ENCODE results near the gene PA2G4.

The PA2G4 gene

DNA sequence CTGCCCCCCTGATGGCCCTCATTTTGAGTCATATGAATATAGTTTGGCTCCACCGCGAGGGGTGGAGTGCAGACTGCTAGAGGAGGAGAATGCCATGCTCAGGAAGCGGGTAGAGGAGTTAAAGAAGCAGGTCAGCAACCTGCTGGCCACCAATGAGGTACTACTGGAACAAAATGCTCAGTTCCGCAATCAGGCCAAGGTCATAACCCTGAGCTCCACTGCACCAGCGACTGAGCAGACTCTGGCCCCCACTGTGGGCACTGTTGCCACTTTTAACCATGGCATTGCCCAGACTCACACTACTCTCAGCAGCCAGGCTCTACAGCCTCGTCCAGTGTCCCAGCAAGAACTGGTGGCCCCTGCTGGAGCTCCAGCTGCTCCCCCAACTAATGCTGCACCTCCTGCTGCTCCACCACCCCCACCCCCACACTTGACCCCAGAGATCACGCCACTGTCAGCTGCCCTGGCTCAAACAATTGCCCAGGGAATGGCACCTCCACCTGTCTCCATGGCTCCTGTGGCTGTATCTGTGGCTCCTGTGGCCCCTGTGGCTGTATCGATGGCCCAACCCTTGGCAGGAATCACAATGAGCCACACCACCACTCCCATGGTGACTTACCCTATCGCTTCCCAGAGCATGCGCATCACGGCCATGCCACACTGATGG, 17.0 kb downstream of the PA2G4 start:
- Histone ChIP-seq H3K27ac (ENCODE audit: low read depth, low read length) (no peak overlapping the region), H3K4me3 (ENCODE audit: low read depth in 1 of 2, low read length in 2 of 2) (no peak overlapping the region), H3K27me3 (ENCODE audit: control insufficient read depth in 1 of 2, insufficient read depth in 2 of 2, low read length in 2 of 2) (no peaks in the 10 kb centered on the region), H3K36me3 (ENCODE audit: control insufficient read depth in 1 of 2, insufficient read depth in 2 of 2, low read length in 2 of 2) (peaks cover 0 to 26% of the 10 kb centered on the region in 2 donors), H3K9me3 (ENCODE audit: control insufficient read depth in 1 of 2, low read length in 2 of 2) (no peaks in the 10 kb centered on the region), H3K4me1 (ENCODE audit: control insufficient read depth in 1 of 2, insufficient read depth in 2 of 2, low read length in 2 of 2) (peaks cover 26 to 30% of the 10 kb centered on the region in 2 donors), H3K9ac (ENCODE audit: low read depth in 1 of 2, low read length in 2 of 2) (no peak overlapping the region)

DNA sequence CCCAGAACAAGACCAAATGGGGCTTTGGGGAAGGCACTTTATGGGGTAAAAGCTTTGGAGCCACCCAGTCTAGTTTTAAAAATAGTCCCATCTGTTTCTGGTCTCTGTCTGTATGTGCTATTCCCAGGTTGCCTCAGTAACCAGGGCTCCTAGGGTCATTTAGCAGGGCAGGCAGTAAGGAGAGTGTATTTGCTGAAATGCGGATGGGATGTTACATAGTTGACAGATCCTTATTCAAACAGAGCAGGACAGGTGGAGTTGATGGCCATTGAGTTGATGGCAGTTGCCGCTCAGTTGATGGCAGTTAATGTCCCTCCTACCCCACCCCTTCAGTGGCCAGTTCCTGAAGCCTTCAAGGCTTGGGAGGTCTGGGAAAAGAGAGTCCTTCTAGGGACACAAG, 18.3 kb downstream of the PA2G4 start:
- no peaks in the 10 kb centered on the region for H3K9me3 ChIP-seq (ENCODE audit: control insufficient read depth in 1 of 2, low read length in 2 of 2)
- H3K4me3 ChIP-seq (ENCODE audit: low read depth in 1 of 2, low read length in 2 of 2), result no peak overlapping the region
- no peak overlapping the region for H3K27ac ChIP-seq (ENCODE audit: low read depth, low read length)
- H3K36me3 ChIP-seq (ENCODE audit: control insufficient read depth in 1 of 2, insufficient read depth in 2 of 2, low read length in 2 of 2), result peaks cover 0 to 25% of the 10 kb centered on the region in 2 donors
- peaks cover 38 to 42% of the 10 kb centered on the region in 2 donors for H3K4me1 ChIP-seq (ENCODE audit: control insufficient read depth in 1 of 2, insufficient read depth in 2 of 2, low read length in 2 of 2)
- peak overlapping the region in 1 of 2 donors; percentile 8 for H3K9ac ChIP-seq (ENCODE audit: low read depth in 1 of 2, low read length in 2 of 2)
- H3K27me3 ChIP-seq (ENCODE audit: control insufficient read depth in 1 of 2, insufficient read depth in 2 of 2, low read length in 2 of 2), result no peaks in the 10 kb centered on the region

DNA sequence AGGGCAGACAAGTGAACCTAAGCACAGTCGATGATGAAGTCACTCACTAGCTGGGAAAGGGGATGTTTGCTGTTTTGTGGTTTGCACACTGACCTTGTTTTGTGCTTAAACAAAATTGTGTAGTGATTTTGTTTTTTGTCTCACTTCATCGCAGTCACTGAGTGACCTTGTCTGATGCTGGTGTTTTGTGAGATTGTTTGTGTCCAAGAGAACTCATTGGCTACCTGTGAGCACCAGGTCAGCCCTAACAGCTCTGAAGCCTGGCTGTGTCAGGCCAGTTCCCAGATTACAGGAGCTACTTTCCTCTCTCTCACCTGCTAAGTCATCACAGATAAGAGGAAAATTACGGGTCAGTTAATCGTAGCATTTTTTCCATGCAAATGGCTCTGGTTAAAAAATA, 19.8 kb downstream of the PA2G4 start:
- Histone ChIP-seq H3K27ac (ENCODE audit: low read depth, low read length) (no peak overlapping the region), H3K4me3 (ENCODE audit: low read depth in 1 of 2, low read length in 2 of 2) (no peak overlapping the region), H3K4me1 (ENCODE audit: control insufficient read depth in 1 of 2, insufficient read depth in 2 of 2, low read length in 2 of 2) (peaks cover 34 to 38% of the 10 kb centered on the region in 2 donors), H3K27me3 (ENCODE audit: control insufficient read depth in 1 of 2, insufficient read depth in 2 of 2, low read length in 2 of 2) (no peaks in the 10 kb centered on the region), H3K9me3 (ENCODE audit: control insufficient read depth in 1 of 2, low read length in 2 of 2) (no peaks in the 10 kb centered on the region), H3K36me3 (ENCODE audit: control insufficient read depth in 1 of 2, insufficient read depth in 2 of 2, low read length in 2 of 2) (peaks cover 0 to 22% of the 10 kb centered on the region in 2 donors), H3K9ac (ENCODE audit: low read depth in 1 of 2, low read length in 2 of 2) (peak overlapping the region in 1 of 2 donors; percentile 34)

DNA sequence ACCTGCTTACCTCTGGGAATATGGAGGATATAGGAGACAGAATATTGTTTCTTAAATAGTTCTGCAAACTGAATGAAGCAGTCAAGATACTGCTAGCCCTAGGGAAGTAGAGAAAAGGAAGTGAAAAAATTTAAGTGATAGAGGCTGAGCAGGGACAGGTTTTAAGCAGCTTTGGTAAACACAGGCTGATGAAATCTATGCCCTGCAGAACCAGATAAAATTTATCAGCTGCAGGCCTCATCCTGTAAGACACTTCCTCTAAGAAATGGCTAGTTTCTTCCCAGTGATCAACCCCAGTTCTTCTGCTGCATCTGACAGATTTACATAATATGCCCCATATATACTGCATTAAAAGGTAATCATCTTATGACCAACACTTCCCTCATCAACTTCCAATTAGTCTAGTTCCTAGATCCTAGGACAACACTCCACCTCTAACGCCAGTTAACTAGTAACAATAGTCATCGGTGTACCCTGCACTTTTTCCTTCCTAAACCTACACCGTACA, 22.4 kb downstream of the PA2G4 start:
- Histone ChIP-seq H3K9ac (ENCODE audit: low read depth in 1 of 2, low read length in 2 of 2) (peak overlapping the region; percentile 45 to 94), H3K4me1 (ENCODE audit: control insufficient read depth in 1 of 2, insufficient read depth in 2 of 2, low read length in 2 of 2) (peaks cover 26 to 39% of the 10 kb centered on the region in 2 donors), H3K27me3 (ENCODE audit: control insufficient read depth in 1 of 2, insufficient read depth in 2 of 2, low read length in 2 of 2) (no peaks in the 10 kb centered on the region), H3K4me3 (ENCODE audit: low read depth in 1 of 2, low read length in 2 of 2) (peak overlapping the region; percentile 57 to 61), H3K36me3 (ENCODE audit: control insufficient read depth in 1 of 2, insufficient read depth in 2 of 2, low read length in 2 of 2) (peaks cover 12 to 24% of the 10 kb centered on the region in 2 donors), H3K9me3 (ENCODE audit: control insufficient read depth in 1 of 2, low read length in 2 of 2) (no peaks in the 10 kb centered on the region), H3K27ac (ENCODE audit: low read depth, low read length) (peak overlapping the region; percentile 62)

DNA sequence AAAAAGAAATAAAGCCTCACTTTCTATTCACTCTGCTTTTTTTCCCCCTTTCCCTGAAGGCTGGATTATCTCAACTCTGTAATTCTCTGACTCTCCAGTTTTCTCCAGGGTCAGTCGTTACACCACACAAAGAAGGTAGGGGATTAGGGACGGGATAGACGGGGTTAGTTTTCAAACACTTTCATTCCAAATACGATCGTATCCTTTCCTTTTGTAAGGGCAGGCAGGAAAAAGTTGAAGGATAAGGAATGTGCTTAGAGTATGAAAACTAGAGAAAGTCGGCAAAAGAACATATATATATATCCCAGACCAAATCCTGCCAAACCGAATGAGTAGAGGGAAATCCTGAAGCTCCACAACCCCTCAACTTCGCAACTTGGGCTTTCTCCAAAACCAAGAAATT, 23.1 kb downstream of the PA2G4 start:
- peak overlapping the region; percentile 45 to 94 for H3K9ac ChIP-seq (ENCODE audit: low read depth in 1 of 2, low read length in 2 of 2)
- peak overlapping the region; percentile 57 to 61 for H3K4me3 ChIP-seq (ENCODE audit: low read depth in 1 of 2, low read length in 2 of 2)
- no peaks in the 10 kb centered on the region for H3K27me3 ChIP-seq (ENCODE audit: control insufficient read depth in 1 of 2, insufficient read depth in 2 of 2, low read length in 2 of 2)
- H3K27ac ChIP-seq (ENCODE audit: low read depth, low read length), result peak overlapping the region; percentile 48
- peaks cover 26 to 39% of the 10 kb centered on the region in 2 donors for H3K4me1 ChIP-seq (ENCODE audit: control insufficient read depth in 1 of 2, insufficient read depth in 2 of 2, low read length in 2 of 2)
- H3K9me3 ChIP-seq (ENCODE audit: control insufficient read depth in 1 of 2, low read length in 2 of 2), result no peaks in the 10 kb centered on the region
- peaks cover 19 to 24% of the 10 kb centered on the region in 2 donors for H3K36me3 ChIP-seq (ENCODE audit: control insufficient read depth in 1 of 2, insufficient read depth in 2 of 2, low read length in 2 of 2)

DNA sequence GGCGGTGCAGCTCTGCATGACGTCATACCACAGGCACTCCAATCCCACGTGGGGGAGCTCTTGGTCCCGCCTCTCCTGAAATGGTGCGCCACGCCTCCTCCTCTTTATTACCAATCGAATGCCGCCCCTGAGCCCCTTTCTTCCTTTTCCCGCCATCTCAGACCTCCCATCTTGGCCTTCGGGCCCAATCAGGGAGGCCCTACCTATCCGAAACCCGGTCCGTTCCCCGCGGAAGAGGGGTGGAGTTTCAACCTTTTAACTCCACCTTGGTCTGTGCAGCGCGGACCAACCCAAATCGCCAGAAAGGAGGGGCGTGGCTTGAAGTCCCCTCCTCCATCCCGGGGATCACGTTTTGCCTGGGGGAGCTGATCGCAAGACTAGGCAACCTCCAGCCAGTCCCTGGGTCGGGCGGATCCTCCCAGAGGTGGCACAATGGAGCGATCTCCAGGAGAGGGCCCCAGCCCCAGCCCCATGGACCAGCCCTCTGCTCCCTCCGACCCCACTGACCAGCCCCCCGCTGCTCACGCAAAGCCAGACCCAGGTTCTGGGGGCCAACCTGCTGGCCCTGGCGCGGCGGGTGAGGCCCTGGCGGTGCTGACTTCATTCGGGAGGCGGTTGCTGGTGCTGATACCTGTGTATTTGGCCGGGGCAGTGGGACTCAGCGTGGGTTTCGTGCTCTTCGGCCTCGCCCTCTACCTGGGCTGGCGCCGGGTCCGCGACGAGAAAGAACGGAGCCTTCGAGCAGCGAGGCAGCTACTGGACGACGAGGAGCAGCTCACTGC, 23.7 kb downstream of the PA2G4 start, which contains the start of gene ESYT1:
ESYT1 (plus strand) TSS at position 380 of the 782 bp plus-strand sequence; CDS start at position 433, 53 bp downstream.
- Histone ChIP-seq H3K27ac (ENCODE audit: low read depth, low read length) (peak within 1 kb of the TSS; percentile 76), H3K4me1 (ENCODE audit: control insufficient read depth in 1 of 2, insufficient read depth in 2 of 2, low read length in 2 of 2) (peaks cover 26 to 39% of the 10 kb centered on the region in 2 donors), H3K36me3 (ENCODE audit: control insufficient read depth in 1 of 2, insufficient read depth in 2 of 2, low read length in 2 of 2) (peaks cover 20 to 25% of the 10 kb centered on the region in 2 donors), H3K4me3 (ENCODE audit: low read depth in 1 of 2, low read length in 2 of 2) (peak within 1 kb of the TSS; percentile 88 to 92), H3K9me3 (ENCODE audit: control insufficient read depth in 1 of 2, low read length in 2 of 2) (no peaks in the 10 kb centered on the region), H3K27me3 (ENCODE audit: control insufficient read depth in 1 of 2, insufficient read depth in 2 of 2, low read length in 2 of 2) (no peaks in the 10 kb centered on the region), H3K9ac (ENCODE audit: low read depth in 1 of 2, low read length in 2 of 2) (peak within 1 kb of the TSS; percentile 84 to 94)

DNA sequence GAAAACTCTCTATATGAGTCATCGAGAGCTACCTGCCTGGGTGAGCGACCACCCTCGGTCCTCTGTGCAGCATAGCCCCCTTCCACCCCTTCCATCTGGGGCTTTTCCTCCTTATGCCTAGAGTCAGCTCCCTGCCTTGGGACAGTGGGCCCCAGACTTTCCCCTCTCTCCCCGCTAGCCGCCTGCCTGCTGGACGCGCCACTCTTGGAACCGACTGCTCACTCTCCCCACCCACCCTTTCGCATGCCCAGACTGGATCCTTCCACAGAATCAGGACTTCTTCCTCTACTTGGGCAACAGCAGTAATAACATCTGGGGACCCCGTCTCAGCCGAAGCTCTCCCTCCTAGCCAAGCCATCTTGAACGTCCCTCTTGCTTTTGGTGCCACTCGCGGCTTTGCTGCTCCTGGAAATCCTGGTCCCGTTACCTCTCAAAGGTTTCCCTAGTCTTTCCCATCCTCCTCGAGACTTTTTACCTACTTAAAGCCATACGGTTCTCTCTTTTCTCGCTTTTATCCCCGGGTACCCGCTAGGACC, 24.4 kb downstream of the PA2G4 start:
- H3K4me3 ChIP-seq (ENCODE audit: low read depth in 1 of 2, low read length in 2 of 2), result peak overlapping the region; percentile 88 to 92
- H3K27me3 ChIP-seq (ENCODE audit: control insufficient read depth in 1 of 2, insufficient read depth in 2 of 2, low read length in 2 of 2), result no peaks in the 10 kb centered on the region
- peak overlapping the region; percentile 84 to 94 for H3K9ac ChIP-seq (ENCODE audit: low read depth in 1 of 2, low read length in 2 of 2)
- H3K9me3 ChIP-seq (ENCODE audit: control insufficient read depth in 1 of 2, low read length in 2 of 2), result no peaks in the 10 kb centered on the region
- peak overlapping the region; percentile 76 for H3K27ac ChIP-seq (ENCODE audit: low read depth, low read length)
- H3K4me1 ChIP-seq (ENCODE audit: control insufficient read depth in 1 of 2, insufficient read depth in 2 of 2, low read length in 2 of 2), result peaks cover 26 to 39% of the 10 kb centered on the region in 2 donors
- H3K36me3 ChIP-seq (ENCODE audit: control insufficient read depth in 1 of 2, insufficient read depth in 2 of 2, low read length in 2 of 2), result peaks cover 24 to 31% of the 10 kb centered on the region in 2 donors

DNA sequence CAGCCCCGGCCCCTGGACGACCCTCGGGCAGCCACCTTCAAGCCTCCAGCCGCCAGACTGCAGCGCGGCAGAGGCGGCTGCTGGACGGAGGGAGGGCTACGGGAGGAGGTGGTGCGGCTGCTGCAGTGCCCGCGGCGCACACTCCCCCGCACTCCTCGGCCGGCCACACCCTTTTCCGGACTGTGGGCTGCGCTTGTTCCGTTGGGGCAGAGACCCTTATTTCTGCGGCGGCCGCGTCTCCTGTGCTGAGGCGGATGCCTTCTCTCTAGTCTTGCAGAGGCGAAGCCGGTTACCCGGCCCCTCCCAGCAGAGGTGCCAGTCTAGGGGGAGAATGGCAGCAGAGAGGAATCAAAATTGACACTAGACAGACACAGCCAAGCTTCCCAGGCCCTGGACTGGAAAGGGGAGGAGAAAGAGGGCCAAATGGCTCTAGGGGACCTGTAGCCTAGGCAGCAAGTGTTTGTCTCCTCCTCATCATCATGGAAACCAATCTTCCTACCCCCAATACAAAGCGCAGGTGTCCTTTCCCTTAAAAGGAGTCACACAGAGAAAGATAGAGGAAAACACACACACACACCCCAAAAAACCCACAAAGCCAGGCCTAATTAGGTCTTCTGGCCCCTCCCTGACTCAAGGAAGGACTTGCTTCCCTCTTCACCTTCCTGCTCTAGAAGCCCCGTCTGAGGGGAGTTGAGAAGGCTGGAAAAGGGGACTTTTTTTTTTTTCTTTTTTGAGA, 25.0 kb downstream of the PA2G4 start:
- no peaks in the 10 kb centered on the region for H3K9me3 ChIP-seq (ENCODE audit: control insufficient read depth in 1 of 2, low read length in 2 of 2)
- no peaks in the 10 kb centered on the region for H3K27me3 ChIP-seq (ENCODE audit: control insufficient read depth in 1 of 2, insufficient read depth in 2 of 2, low read length in 2 of 2)
- peaks cover 30 to 38% of the 10 kb centered on the region in 2 donors for H3K36me3 ChIP-seq (ENCODE audit: control insufficient read depth in 1 of 2, insufficient read depth in 2 of 2, low read length in 2 of 2)
- H3K9ac ChIP-seq (ENCODE audit: low read depth in 1 of 2, low read length in 2 of 2), result peak overlapping the region; percentile 84 to 94
- H3K4me1 ChIP-seq (ENCODE audit: control insufficient read depth in 1 of 2, insufficient read depth in 2 of 2, low read length in 2 of 2), result peaks cover 26 to 39% of the 10 kb centered on the region in 2 donors
- H3K27ac ChIP-seq (ENCODE audit: low read depth, low read length), result peak overlapping the region; percentile 45
- H3K4me3 ChIP-seq (ENCODE audit: low read depth in 1 of 2, low read length in 2 of 2), result peak overlapping the region; percentile 88 to 92

DNA sequence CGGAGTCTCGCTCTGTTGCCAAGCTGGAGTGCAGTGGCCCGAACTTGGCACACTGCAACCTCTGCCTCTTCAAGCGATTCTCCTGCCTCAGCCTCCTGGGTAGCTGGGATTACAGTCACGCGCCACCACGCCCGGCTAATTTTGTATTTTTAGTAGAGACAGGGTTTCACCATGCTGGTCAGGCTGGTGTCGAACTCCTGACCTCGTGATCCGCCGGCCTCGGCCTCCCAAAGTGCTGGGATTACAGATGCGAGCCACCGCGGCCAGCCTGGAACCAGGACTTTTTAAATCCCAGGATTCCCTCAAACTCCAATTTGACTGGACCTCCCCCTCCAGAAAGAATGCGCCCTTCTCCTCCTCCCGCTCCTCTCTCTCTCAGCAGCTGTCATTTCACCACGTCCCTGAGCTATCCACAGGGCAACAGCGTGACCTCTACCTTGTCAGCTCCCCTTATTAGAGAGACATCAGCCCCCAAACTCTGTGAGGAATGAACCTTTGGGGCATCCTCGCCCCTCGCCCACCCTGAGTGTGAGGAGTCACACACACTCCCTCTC, 25.7 kb downstream of the PA2G4 start:
- Histone ChIP-seq H3K4me1 (ENCODE audit: control insufficient read depth in 1 of 2, insufficient read depth in 2 of 2, low read length in 2 of 2) (peaks cover 26 to 39% of the 10 kb centered on the region in 2 donors), H3K4me3 (ENCODE audit: low read depth in 1 of 2, low read length in 2 of 2) (peak overlapping the region; percentile 88 to 92), H3K9me3 (ENCODE audit: control insufficient read depth in 1 of 2, low read length in 2 of 2) (no peaks in the 10 kb centered on the region), H3K9ac (ENCODE audit: low read depth in 1 of 2, low read length in 2 of 2) (peak overlapping the region in 1 of 2 donors; percentile 94), H3K36me3 (ENCODE audit: control insufficient read depth in 1 of 2, insufficient read depth in 2 of 2, low read length in 2 of 2) (peaks cover 32 to 38% of the 10 kb centered on the region in 2 donors), H3K27me3 (ENCODE audit: control insufficient read depth in 1 of 2, insufficient read depth in 2 of 2, low read length in 2 of 2) (no peaks in the 10 kb centered on the region), H3K27ac (ENCODE audit: low read depth, low read length) (no peak overlapping the region)
